Upper lobe of left lung (tissue), 6 donors: Measurements from ENCODE around the gene ABCG8. TPM values are rescaled to one million over a fixed set of nuclear protein-coding genes. Genes with fewer than 3 reads are reported as not detected.

ENCODE experiments used
- ATAC-seq, 2 donors: fragments of 200-7000 bp; cut with Tn5 transposase; one replicate each; pipeline ENCODE4 v1.9.1; 2022; ENCODE audit warnings: mild to moderate bottlenecking in 2 of 2, moderate library complexity in 2 of 2; ENCODE audit not compliant: low FRiP score in 2 of 2
- DNase-seq, 2 donors: peaks; one replicate each; pipeline ENCODE4 v3.0.0-alpha.2; 2019 to 2020
- H3K27ac ChIP-seq, 4 donors: fragments of 200-600 bp; sonication (generic); one replicate each; pipeline ENCODE4 v1.5.1; 2016 to 2019
- H3K27me3 ChIP-seq, 4 donors: fragments of 200-600 bp; sonication (generic); one replicate each; pipeline ENCODE4 v1.5.1; 2017 to 2019
- H3K36me3 ChIP-seq, 4 donors: fragments of 200-600 bp; sonication (generic); one replicate each; pipeline ENCODE4 v1.5.1; 2016 to 2019
- H3K4me1 ChIP-seq, 4 donors: fragments of 200-600 bp; sonication (generic); one replicate each; pipeline ENCODE4 v1.5.1; 2018 to 2019
- H3K4me3 ChIP-seq, 4 donors: fragments of 200-600 bp; sonication (generic); one replicate each; pipeline ENCODE4 v1.5.1; 2017 to 2019; ENCODE audit warnings: mild to moderate bottlenecking in 2 of 4, moderate library complexity in 1 of 4
- H3K9me3 ChIP-seq, 4 donors: fragments of 200-600 bp; sonication (generic); one replicate each; pipeline ENCODE4 v1.5.1; 2018 to 2019
- EP300 ChIP-seq, 4 donors: sonication (generic); formaldehyde crosslinking; IDR thresholded peaks; one replicate each; pipeline ENCODE4 v1.5.1; 2017; ENCODE audit warnings: antibody characterized with exemption in 4 of 4, control low read depth in 2 of 4
- POLR2A ChIP-seq, 4 donors: fragments of 450-650 bp; IDR thresholded peaks; one replicate each; pipeline ENCODE4 v1.5.1; 2016 to 2017; ENCODE audit warnings: antibody characterized with exemption in 4 of 4, mild to moderate bottlenecking in 2 of 4
- POLR2AphosphoS5 ChIP-seq, 2 donors: sonication (generic); formaldehyde crosslinking; IDR thresholded peaks; one replicate each; pipeline ENCODE4 v1.5.1; 2017; ENCODE audit warnings: antibody characterized with exemption in 2 of 2
- WGBS, 2 donors: methylation state at CpG; one replicate each; pipeline ENCODE4 v1.1.5; 2017 to 2018; 5-methylcytosine and 5-hydroxymethylcytosine counted together
- total RNA-seq, 6 donors: library from RNA; depleted of rRNA in 4 of 6; stranded (reverse); fragments of >200 nt in 4 of 6; gene quantifications; one replicate each; pipeline versions ENCODE4 v1.1.0 to v1.2.1, GENCODE V29; 2016 to 2021
- TF ChIP-seq, protein P1 (sequence below), 6 experiments: fragments of 450-650 bp in 4 of 6; fragments of 200-600 bp in 2 of 6; sonication (generic) in 2 of 6; IDR thresholded peaks; one replicate each; pipeline ENCODE4 v1.5.1; 2016 to 2019; ENCODE audit warnings: antibody characterized with exemption in 6 of 6
- donor health status: DM: no; HTN: no; CAD: no; lungs with moderate emphysema.
- donor health status: DM: no; HTN: yes; CAD: no; lungs with severe emphysema.

ABCG8 gene
- total RNA-seq, 6 donors from 2014 or later: 0.10 to 0.20 TPM; not detected in 4

- H3K36me3 ChIP-seq: peaks cover 0 to 36% (median 7%) of the 10 kb centered on the region in 4 donors
- no peak overlapping the region for H3K4me3 ChIP-seq
- H3K4me1 ChIP-seq: peaks cover 0 to 3% (median 0%) of the 10 kb centered on the region in 4 donors
- whole genome bisulfite sequencing, 2 donors: 75 to 79% methylated on average over 9 of the region's 9 CpGs
- H3K9me3 ChIP-seq: no peaks in the 10 kb centered on the region
- ATAC-seq (no peak), DNase-seq (no peak)
- no peaks in the 10 kb centered on the region for H3K27me3 ChIP-seq
- no peak overlapping the region for H3K27ac ChIP-seq
- no peak for TF ChIP-seq POLR2A (IDR thresholded peaks at IDR 0.05)
These were observed 43.8 kb upstream of the ABCG8 start for GRCh38 chr2:43794956-43795355.

GRCh38 chr2:43796206-43796605 is 42.6 kb upstream of the ABCG8 start:
- no peak overlapping the region for H3K27ac ChIP-seq
- no peaks in the 10 kb centered on the region for H3K9me3 ChIP-seq
- 72 to 74% methylated on average over 1 of the region's 1 CpG for WGBS, 2 donors
- no peak for DNase-seq
- no peak overlapping the region for H3K4me3 ChIP-seq
- peaks cover 0 to 32% (median 7%) of the 10 kb centered on the region in 4 donors for H3K36me3 ChIP-seq
- H3K27me3 ChIP-seq: no peaks in the 10 kb centered on the region
- no peak for ATAC-seq
- peaks cover 0 to 3% (median 0%) of the 10 kb centered on the region in 4 donors for H3K4me1 ChIP-seq
- TF ChIP-seq EP300 (IDR thresholded peaks at IDR 0.05) (no peak), POLR2A (IDR thresholded peaks at IDR 0.05) (no peak), POLR2AphosphoS5 (IDR thresholded peaks at IDR 0.05) (no peak)
- TF ChIP-seq, protein P1, sequence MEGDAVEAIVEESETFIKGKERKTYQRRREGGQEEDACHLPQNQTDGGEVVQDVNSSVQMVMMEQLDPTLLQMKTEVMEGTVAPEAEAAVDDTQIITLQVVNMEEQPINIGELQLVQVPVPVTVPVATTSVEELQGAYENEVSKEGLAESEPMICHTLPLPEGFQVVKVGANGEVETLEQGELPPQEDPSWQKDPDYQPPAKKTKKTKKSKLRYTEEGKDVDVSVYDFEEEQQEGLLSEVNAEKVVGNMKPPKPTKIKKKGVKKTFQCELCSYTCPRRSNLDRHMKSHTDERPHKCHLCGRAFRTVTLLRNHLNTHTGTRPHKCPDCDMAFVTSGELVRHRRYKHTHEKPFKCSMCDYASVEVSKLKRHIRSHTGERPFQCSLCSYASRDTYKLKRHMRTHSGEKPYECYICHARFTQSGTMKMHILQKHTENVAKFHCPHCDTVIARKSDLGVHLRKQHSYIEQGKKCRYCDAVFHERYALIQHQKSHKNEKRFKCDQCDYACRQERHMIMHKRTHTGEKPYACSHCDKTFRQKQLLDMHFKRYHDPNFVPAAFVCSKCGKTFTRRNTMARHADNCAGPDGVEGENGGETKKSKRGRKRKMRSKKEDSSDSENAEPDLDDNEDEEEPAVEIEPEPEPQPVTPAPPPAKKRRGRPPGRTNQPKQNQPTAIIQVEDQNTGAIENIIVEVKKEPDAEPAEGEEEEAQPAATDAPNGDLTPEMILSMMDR (IDR thresholded peaks at IDR 0.05): no peak

- no peak overlapping the region for H3K27ac ChIP-seq
- no peak overlapping the region for H3K4me3 ChIP-seq
- TF ChIP-seq, protein P1 (IDR thresholded peaks at IDR 0.05): no peak
- TF ChIP-seq POLR2A (IDR thresholded peaks at IDR 0.05): no peak
- no peak for TF ChIP-seq EP300 (IDR thresholded peaks at IDR 0.05)
- TF ChIP-seq POLR2AphosphoS5 (IDR thresholded peaks at IDR 0.05): no peak
- no peak for DNase-seq
- H3K4me1 ChIP-seq: no peaks in the 10 kb centered on the region
- H3K27me3 ChIP-seq: no peaks in the 10 kb centered on the region
- H3K36me3 ChIP-seq: peaks cover 0 to 26% (median 3%) of the 10 kb centered on the region in 4 donors
- no peak for ATAC-seq
- 83 to 87% methylated on average over 4 of the region's 4 CpGs for WGBS, 2 donors
- no peaks in the 10 kb centered on the region for H3K9me3 ChIP-seq
These were observed 40.5 kb upstream of the ABCG8 start for GRCh38 chr2:43798300-43798699.

GRCh38 chr2:43800894-43801293 is 37.9 kb upstream of the ABCG8 start:
- Histone ChIP-seq H3K9me3 (no peaks in the 10 kb centered on the region), H3K4me3 (no peak overlapping the region), H3K27me3 (no peaks in the 10 kb centered on the region), H3K4me1 (no peaks in the 10 kb centered on the region), H3K36me3 (peaks cover 0 to 32% (median 7%) of the 10 kb centered on the region in 4 donors), H3K27ac (no peak overlapping the region)
- ATAC-seq (no peak), DNase-seq (no peak)
- TF ChIP-seq EP300 (IDR thresholded peaks at IDR 0.05) (no peak), POLR2AphosphoS5 (IDR thresholded peaks at IDR 0.05) (no peak), POLR2A (IDR thresholded peaks at IDR 0.05) (no peak)
- TF ChIP-seq, protein P1 (IDR thresholded peaks at IDR 0.05): no peak

DNA sequence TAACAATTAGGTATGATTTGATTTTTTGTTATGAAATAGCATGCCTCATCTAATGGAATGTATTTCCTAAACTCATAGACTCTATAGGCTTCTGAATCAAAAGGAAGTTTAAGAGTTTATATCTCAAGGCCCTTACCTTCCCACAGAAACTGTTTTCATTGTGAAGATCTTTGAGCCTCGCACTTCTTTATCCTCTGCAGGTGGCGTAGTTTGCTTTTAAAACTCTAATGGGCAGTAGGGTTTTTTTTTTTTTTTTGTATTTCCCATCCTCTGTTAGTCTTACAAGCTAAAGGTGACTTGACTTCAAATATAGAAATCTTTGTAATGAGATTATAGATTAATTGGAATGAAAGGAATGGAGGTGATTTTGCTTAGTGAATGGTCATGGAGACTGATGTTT is 36.6 kb upstream of the ABCG8 start:
- ATAC-seq (no peak), DNase-seq (no peak)
- Histone ChIP-seq H3K9me3 (no peaks in the 10 kb centered on the region), H3K4me3 (no peak overlapping the region), H3K36me3 (peaks cover 2 to 26% (median 8%) of the 10 kb centered on the region in 4 donors), H3K4me1 (no peaks in the 10 kb centered on the region), H3K27me3 (no peaks in the 10 kb centered on the region), H3K27ac (no peak overlapping the region)
- TF ChIP-seq POLR2A (IDR thresholded peaks at IDR 0.05): no peak
- no peak for TF ChIP-seq EP300 (IDR thresholded peaks at IDR 0.05)
- no peak for TF ChIP-seq POLR2AphosphoS5 (IDR thresholded peaks at IDR 0.05)
- TF ChIP-seq, protein P1 (IDR thresholded peaks at IDR 0.05): no peak
- WGBS, 2 donors: 94 to 95% methylated on average over 2 of the region's 2 CpGs
